GM10248 (cell line): ENCODE data around the gene HAUS3.

Source experiments
- CTCF ChIA-PET: fragments of 300-600 bp; sonication (Branson Sonifier 250); formaldehyde crosslinking; extraction: SDS; loops from one replicate; lab custom pipeline; 2021; ENCODE audit warnings: antibody characterized with exemption; lab: Yijun Ruan, JAX
- POLR2A ChIA-PET: fragments of 350-650 bp; sonication (Branson Sonifier 250); formaldehyde crosslinking; extraction: SDS; loops from one replicate; lab custom pipeline; 2020; ENCODE audit warnings: antibody characterized with exemption; lab: Yijun Ruan, JAX
- DNase-seq: peaks from one replicate; pipeline ENCODE4 v3.0.0; 2012; ENCODE audit errors: extremely low spot score
- CTCF ChIP-seq: IDR thresholded peaks from 2 replicates; pipeline ENCODE4 v1.5.1; 2012; ENCODE audit warnings: mild to moderate bottlenecking, low read depth; ENCODE audit errors: extremely low read depth, missing control alignments, control extremely low read depth

Gene HAUS3

GRCh38 chr4:2248044-2248780, 6.3 kb upstream of the HAUS3 start:
- ChIA-PET CTCF (interaction anchor here (0.8 kb wide), 1 partner anchor 10 kb away, joined by 3 read pairs; no protein-coding TSS in a partner anchor), POLR2A (interaction anchor here (1.9 kb wide), 1 partner anchor 10 kb away, joined by 5 read pairs; no protein-coding TSS in a partner anchor)
- no peak for DNase-seq
- no peak for TF ChIP-seq CTCF

- no peak for TF ChIP-seq CTCF
- no peak for DNase-seq
- POLR2A ChIA-PET = interaction anchor here (0.6 to 1.9 kb wide), 2 partner anchors 11 to 413 kb away, joined by 3 to 5 read pairs; no protein-coding TSS in a partner anchor
- CTCF ChIA-PET = interaction anchor here (0.8 kb wide), 1 partner anchor 11 kb away, joined by 3 read pairs; no protein-coding TSS in a partner anchor
Measured at GRCh38 chr4:2247128-2248043, 5.5 kb upstream of the HAUS3 start.

- CTCF ChIA-PET = no interaction called here
- TF ChIP-seq CTCF = no peak
- POLR2A ChIA-PET = interaction anchor here (0.6 kb wide), 1 partner anchor 412 kb away, joined by 3 read pairs; no protein-coding TSS in a partner anchor
- DNase-seq = peak; percentile 5
Measured at GRCh38 chr4:2246384-2247127, 4.6 kb upstream of the HAUS3 start.

- DNase-seq = no peak
- POLR2A ChIA-PET = no interaction called here
- CTCF ChIA-PET = no interaction called here
- no peak for TF ChIP-seq CTCF
Measured at GRCh38 chr4:2245787-2246275, 3.9 kb upstream of the HAUS3 start.

GRCh38 chr4:2245057-2245786, 3.3 kb upstream of the HAUS3 start:
- ChIA-PET POLR2A (no interaction called here), CTCF (interaction anchor here (1.5 kb wide), 1 partner anchor 224 kb away, joined by 3 read pairs; the partner anchor contains the start of gene RNF4)
- no peak for DNase-seq
- TF ChIP-seq CTCF = no peak
